ENCODE measurements around the gene MRPL3. TPM values are rescaled to one million over a fixed set of nuclear protein-coding genes. Genes with fewer than 3 reads are reported as not detected.

The MRPL3 gene
- total and polyA plus RNA-seq, 2 donors (not counting 3 experiments of a cell fraction or from before 2014, with no cell fraction given): 49.6 to 68.2 TPM

- Histone ChIP-seq H3K9ac (replicated peaks; ENCODE audit: extremely low read depth, insufficient read depth, low read length) (no peak overlapping the region), H4K20me1 (replicated peaks; ENCODE audit: control insufficient read depth, extremely low read depth, insufficient read depth, low read length) (no peaks in the 10 kb centered on the region), H3K9me3 (replicated peaks; ENCODE audit: control insufficient read depth, insufficient read depth, low read length) (no peaks in the 10 kb centered on the region), H3K79me2 (ENCODE audit: control insufficient read depth, insufficient read depth, low read length) (no peaks in the 10 kb centered on the region), H3K27ac (ENCODE audit: insufficient read depth, low read depth, low read length) (no peak overlapping the region), H3K4me2 (ENCODE audit: insufficient read depth, low read length) (no peak overlapping the region), H2AFZ (ENCODE audit: low read depth, low read length) (no peak overlapping the region), H3K4me1 (ENCODE audit: control insufficient read depth, extremely low read depth, insufficient read depth, low read length) (no peaks in the 10 kb centered on the region), H3K9me1 (replicated peaks; ENCODE audit: control insufficient read depth, extremely low read depth, insufficient read depth, low read length) (no peaks in the 10 kb centered on the region), H3K36me3 (ENCODE audit: control insufficient read depth in 2 of 2, extremely low read depth in 1 of 2, insufficient read depth in 2 of 2, low read length in 2 of 2) (no peaks in the 10 kb centered on the region), H3K27me3 (ENCODE audit: control insufficient read depth in 2 of 2, insufficient read depth in 2 of 2, low read length in 2 of 2) (no peaks in the 10 kb centered on the region), H3K4me3 (replicated peaks in 1 of 3; ENCODE audit: insufficient read depth in 1 of 3, low read depth in 1 of 3, low read length in 3 of 3) (no peak overlapping the region)
- CTCF ChIA-PET: interaction anchor here (0.6 kb wide), 1 partner anchor 132 kb away, joined by 3 read pairs; no protein-coding TSS in a partner anchor
- POLR2A ChIA-PET: interaction anchor here (0.6 kb wide), 2 partner anchors 91 to 326 kb away, joined by 3 read pairs; no protein-coding TSS in a partner anchor
- FAIRE-seq (no peak), DNase-seq (ENCODE audit: low read depth, low spot score) (no peak)
- no TSS peak for BruUV-seq (replicated peaks)
- TF ChIP-seq GATA2 (IDR thresholded peaks at IDR 0.05; ENCODE audit: insufficient read depth, insufficient read length, low read depth, low read length) (no peak), MYC (IDR thresholded peaks at IDR 0.05; ENCODE audit: low read depth, low read length) (no peak), JUN (IDR thresholded peaks at IDR 0.05; ENCODE audit: borderline replicate concordance, insufficient read depth, insufficient read length, low read depth) (no peak), EZH2 (IDR thresholded peaks at IDR 0.05; ENCODE audit: borderline replicate concordance, low read depth, low read length, severe bottlenecking) (no peak), CTCF (IDR thresholded peaks at IDR 0.05; ENCODE audit: extremely low read depth in 1 of 2, insufficient read depth in 1 of 2, low read depth in 1 of 2, low read length in 2 of 2) (no peak), FOS (IDR thresholded peaks at IDR 0.05; ENCODE audit: borderline replicate concordance, insufficient read depth, low read length) (no peak), POLR2A (IDR thresholded peaks at IDR 0.05; ENCODE audit: low read depth, low read length) (no peak), POLR2AphosphoS5 (IDR thresholded peaks at IDR 0.05; ENCODE audit: insufficient read depth, low read depth, low read length) (no peak), MAX (IDR thresholded peaks at IDR 0.05; ENCODE audit: insufficient read depth, insufficient read length) (no peak)
- dilution Hi-C loops (cut with MboI; ENCODE audit: extremely low pct_ligation_motif_present, low sequenced_read_pairs) (no loop called here), intact Hi-C loops (cut with micrococcal nuclease) (no loop called here)
Observed at GRCh38 chr3:131444180-131444579, 58.6 kb downstream of the MRPL3 start.
